WTC11 (cell line): ENCODE measurements around the gene COPE.

Experiments used
- ESRRA ChIP-seq: sonication (generic); formaldehyde crosslinking; IDR thresholded peaks from 2 replicates; pipeline ENCODE4 v1.8.1; 2022; ENCODE audit warnings: mild to moderate bottlenecking, missing genetic modification reagents, borderline replicate concordance
- NFE2L1 ChIP-seq: sonication (generic); formaldehyde crosslinking; IDR thresholded peaks from 2 replicates; pipeline ENCODE4 v1.8.1; 2023; ENCODE audit warnings: missing genetic modification reagents
- NR1H2 ChIP-seq: sonication (generic); formaldehyde crosslinking; IDR thresholded peaks from 2 replicates; pipeline ENCODE4 v1.9.0; 2021; ENCODE audit warnings: mild to moderate bottlenecking, moderate library complexity, missing genetic modification reagents
- TP53 ChIP-seq: sonication (generic); formaldehyde crosslinking; IDR thresholded peaks from 2 replicates; pipeline ENCODE4 v1.8.1; 2023; ENCODE audit warnings: mild to moderate bottlenecking, missing genetic modification reagents
- TF ChIP-seq, protein P1 (sequence below): fragments of 200-600 bp; IDR thresholded peaks from 2 replicates; pipeline ENCODE4 v1.8.0; 2022; ENCODE audit warnings: antibody characterized with exemption
- TF ChIP-seq, protein P2 (sequence below): sonication (generic); formaldehyde crosslinking; IDR thresholded peaks from 2 replicates; pipeline ENCODE4 v1.8.1; 2023; ENCODE audit warnings: mild to moderate bottlenecking, missing genetic modification reagents, moderate library complexity
- TF ChIP-seq, protein P3 (sequence below): sonication (generic); formaldehyde crosslinking; conservative IDR thresholded peaks from 2 replicates; pipeline ENCODE4 v1.8.1; 2022; ENCODE audit warnings: mild to moderate bottlenecking, missing genetic modification reagents
- TF ChIP-seq, protein P4 (sequence below): sonication (generic); formaldehyde crosslinking; IDR thresholded peaks from 2 replicates; pipeline ENCODE4 v1.8.0; 2023; ENCODE audit warnings: mild to moderate bottlenecking, missing genetic modification reagents
- TF ChIP-seq, protein P5 (sequence below): sonication (generic); formaldehyde crosslinking; conservative IDR thresholded peaks from 2 replicates; pipeline ENCODE4 v1.8.1; 2023; ENCODE audit warnings: mild to moderate bottlenecking, low read depth, missing genetic modification reagents, moderate library complexity

DNA sequence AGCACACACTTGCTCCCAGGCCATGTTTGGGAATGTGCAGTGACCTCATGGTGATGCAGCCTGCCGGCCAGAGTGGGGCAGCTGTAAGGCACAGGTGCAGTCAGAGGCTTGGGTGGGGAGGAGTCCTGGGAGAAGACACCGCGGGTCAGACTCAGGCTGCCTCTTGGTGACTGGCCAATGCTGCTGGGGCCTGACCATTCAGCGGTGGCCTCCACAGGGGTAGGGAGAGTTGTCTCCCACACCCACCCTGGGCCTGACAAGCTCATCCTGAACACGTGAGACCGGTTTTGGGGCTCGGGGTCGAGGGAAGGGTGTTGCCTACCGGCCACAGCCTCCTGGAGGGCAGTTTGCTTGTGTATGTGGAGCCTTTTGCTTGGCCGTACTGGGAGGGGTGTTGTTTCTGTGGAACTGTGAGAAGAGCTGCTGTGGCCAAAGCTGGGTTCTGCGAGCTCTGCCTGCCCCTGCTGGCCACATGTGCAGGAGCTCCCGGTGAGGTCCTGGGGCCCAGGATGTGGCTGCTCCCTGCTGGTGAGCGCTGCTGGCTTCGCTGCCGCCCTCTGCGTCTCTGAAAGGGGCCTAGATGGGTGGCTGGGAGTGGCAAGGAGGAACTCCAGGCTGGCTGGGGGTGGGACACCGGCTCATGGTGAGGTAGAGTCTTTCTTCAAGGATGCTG is 65.3 kb downstream of the COPE start:
- TF ChIP-seq, protein P1, sequence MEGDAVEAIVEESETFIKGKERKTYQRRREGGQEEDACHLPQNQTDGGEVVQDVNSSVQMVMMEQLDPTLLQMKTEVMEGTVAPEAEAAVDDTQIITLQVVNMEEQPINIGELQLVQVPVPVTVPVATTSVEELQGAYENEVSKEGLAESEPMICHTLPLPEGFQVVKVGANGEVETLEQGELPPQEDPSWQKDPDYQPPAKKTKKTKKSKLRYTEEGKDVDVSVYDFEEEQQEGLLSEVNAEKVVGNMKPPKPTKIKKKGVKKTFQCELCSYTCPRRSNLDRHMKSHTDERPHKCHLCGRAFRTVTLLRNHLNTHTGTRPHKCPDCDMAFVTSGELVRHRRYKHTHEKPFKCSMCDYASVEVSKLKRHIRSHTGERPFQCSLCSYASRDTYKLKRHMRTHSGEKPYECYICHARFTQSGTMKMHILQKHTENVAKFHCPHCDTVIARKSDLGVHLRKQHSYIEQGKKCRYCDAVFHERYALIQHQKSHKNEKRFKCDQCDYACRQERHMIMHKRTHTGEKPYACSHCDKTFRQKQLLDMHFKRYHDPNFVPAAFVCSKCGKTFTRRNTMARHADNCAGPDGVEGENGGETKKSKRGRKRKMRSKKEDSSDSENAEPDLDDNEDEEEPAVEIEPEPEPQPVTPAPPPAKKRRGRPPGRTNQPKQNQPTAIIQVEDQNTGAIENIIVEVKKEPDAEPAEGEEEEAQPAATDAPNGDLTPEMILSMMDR = no peak
- TF ChIP-seq NR1H2 (CRISPR knock-in tag) (no peak), ESRRA (CRISPR knock-in tag) (no peak), TP53 (CRISPR knock-in tag) (no peak), NFE2L1 (CRISPR knock-in tag) (no peak)
- TF ChIP-seq, protein P2, sequence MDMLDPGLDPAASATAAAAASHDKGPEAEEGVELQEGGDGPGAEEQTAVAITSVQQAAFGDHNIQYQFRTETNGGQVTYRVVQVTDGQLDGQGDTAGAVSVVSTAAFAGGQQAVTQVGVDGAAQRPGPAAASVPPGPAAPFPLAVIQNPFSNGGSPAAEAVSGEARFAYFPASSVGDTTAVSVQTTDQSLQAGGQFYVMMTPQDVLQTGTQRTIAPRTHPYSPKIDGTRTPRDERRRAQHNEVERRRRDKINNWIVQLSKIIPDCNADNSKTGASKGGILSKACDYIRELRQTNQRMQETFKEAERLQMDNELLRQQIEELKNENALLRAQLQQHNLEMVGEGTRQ (CRISPR knock-in tag) = no peak
- TF ChIP-seq, protein P3, sequence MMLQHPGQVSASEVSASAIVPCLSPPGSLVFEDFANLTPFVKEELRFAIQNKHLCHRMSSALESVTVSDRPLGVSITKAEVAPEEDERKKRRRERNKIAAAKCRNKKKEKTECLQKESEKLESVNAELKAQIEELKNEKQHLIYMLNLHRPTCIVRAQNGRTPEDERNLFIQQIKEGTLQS (CRISPR knock-in tag) = no peak
- TF ChIP-seq, protein P4, sequence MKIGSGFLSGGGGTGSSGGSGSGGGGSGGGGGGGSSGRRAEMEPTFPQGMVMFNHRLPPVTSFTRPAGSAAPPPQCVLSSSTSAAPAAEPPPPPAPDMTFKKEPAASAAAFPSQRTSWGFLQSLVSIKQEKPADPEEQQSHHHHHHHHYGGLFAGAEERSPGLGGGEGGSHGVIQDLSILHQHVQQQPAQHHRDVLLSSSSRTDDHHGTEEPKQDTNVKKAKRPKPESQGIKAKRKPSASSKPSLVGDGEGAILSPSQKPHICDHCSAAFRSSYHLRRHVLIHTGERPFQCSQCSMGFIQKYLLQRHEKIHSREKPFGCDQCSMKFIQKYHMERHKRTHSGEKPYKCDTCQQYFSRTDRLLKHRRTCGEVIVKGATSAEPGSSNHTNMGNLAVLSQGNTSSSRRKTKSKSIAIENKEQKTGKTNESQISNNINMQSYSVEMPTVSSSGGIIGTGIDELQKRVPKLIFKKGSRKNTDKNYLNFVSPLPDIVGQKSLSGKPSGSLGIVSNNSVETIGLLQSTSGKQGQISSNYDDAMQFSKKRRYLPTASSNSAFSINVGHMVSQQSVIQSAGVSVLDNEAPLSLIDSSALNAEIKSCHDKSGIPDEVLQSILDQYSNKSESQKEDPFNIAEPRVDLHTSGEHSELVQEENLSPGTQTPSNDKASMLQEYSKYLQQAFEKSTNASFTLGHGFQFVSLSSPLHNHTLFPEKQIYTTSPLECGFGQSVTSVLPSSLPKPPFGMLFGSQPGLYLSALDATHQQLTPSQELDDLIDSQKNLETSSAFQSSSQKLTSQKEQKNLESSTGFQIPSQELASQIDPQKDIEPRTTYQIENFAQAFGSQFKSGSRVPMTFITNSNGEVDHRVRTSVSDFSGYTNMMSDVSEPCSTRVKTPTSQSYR (CRISPR knock-in tag) = no peak
- TF ChIP-seq, protein P5, sequence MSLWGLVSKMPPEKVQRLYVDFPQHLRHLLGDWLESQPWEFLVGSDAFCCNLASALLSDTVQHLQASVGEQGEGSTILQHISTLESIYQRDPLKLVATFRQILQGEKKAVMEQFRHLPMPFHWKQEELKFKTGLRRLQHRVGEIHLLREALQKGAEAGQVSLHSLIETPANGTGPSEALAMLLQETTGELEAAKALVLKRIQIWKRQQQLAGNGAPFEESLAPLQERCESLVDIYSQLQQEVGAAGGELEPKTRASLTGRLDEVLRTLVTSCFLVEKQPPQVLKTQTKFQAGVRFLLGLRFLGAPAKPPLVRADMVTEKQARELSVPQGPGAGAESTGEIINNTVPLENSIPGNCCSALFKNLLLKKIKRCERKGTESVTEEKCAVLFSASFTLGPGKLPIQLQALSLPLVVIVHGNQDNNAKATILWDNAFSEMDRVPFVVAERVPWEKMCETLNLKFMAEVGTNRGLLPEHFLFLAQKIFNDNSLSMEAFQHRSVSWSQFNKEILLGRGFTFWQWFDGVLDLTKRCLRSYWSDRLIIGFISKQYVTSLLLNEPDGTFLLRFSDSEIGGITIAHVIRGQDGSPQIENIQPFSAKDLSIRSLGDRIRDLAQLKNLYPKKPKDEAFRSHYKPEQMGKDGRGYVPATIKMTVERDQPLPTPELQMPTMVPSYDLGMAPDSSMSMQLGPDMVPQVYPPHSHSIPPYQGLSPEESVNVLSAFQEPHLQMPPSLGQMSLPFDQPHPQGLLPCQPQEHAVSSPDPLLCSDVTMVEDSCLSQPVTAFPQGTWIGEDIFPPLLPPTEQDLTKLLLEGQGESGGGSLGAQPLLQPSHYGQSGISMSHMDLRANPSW (CRISPR knock-in tag) = no peak
